Measurements from ENCODE around the gene WDR36. TPM values are rescaled to one million over a fixed set of nuclear protein-coding genes. Genes with fewer than 3 reads are reported as not detected.

WDR36 gene
- total RNA-seq, 6 experiments from 2014 or later: 12.7 to 17.5 (median 16.5) TPM

- Histone ChIP-seq H3K36me3 (no peaks in the 10 kb centered on the region), H3K4me3 (no peak overlapping the region), H3K9me3 (no peaks in the 10 kb centered on the region), H3K27ac (no peak overlapping the region), H3K27me3 (no peaks in the 10 kb centered on the region), H3K4me1 (peaks cover 0 to 11% (median 4%) of the 10 kb centered on the region in 4 donors)
- TF ChIP-seq, protein P1, sequence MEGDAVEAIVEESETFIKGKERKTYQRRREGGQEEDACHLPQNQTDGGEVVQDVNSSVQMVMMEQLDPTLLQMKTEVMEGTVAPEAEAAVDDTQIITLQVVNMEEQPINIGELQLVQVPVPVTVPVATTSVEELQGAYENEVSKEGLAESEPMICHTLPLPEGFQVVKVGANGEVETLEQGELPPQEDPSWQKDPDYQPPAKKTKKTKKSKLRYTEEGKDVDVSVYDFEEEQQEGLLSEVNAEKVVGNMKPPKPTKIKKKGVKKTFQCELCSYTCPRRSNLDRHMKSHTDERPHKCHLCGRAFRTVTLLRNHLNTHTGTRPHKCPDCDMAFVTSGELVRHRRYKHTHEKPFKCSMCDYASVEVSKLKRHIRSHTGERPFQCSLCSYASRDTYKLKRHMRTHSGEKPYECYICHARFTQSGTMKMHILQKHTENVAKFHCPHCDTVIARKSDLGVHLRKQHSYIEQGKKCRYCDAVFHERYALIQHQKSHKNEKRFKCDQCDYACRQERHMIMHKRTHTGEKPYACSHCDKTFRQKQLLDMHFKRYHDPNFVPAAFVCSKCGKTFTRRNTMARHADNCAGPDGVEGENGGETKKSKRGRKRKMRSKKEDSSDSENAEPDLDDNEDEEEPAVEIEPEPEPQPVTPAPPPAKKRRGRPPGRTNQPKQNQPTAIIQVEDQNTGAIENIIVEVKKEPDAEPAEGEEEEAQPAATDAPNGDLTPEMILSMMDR (IDR thresholded peaks at IDR 0.05): no peak
- no peak for TF ChIP-seq POLR2A (IDR thresholded peaks at IDR 0.05)
- ATAC-seq (no peak), DNase-seq (no peak)
- 40% methylated on average over 3 of the region's 4 CpGs for WGBS (ENCODE audit: insufficient coverage, low coverage, low lambda C conversion rate, missing lambda C conversion rate)
- intact Hi-C loops (cut with DNase I): no loop called here
Observed at GRCh38 chr5:111069839-111070238, 22.3 kb upstream of the WDR36 start.

GRCh38 chr5:111070272-111071134 is 21.6 kb upstream of the WDR36 start:
- no peak for TF ChIP-seq POLR2A (IDR thresholded peaks at IDR 0.05)
- TF ChIP-seq, protein P1 (IDR thresholded peaks at IDR 0.05): no peak
- H3K4me1 ChIP-seq: peaks cover 0 to 11% (median 4%) of the 10 kb centered on the region in 4 donors
- H3K27ac ChIP-seq: no peak overlapping the region
- ATAC-seq: peak; percentile 34 to 64 (median 54)
- peak in 2 of 3 donors; percentile 39 to 57 for DNase-seq
- no peaks in the 10 kb centered on the region for H3K27me3 ChIP-seq
- intact Hi-C loops (cut with DNase I): no loop called here
- 31% methylated on average over 29 of the region's 42 CpGs for WGBS (ENCODE audit: insufficient coverage, low coverage, low lambda C conversion rate, missing lambda C conversion rate)
- H3K36me3 ChIP-seq: no peaks in the 10 kb centered on the region
- no peaks in the 10 kb centered on the region for H3K9me3 ChIP-seq
- H3K4me3 ChIP-seq: peak overlapping the region in 1 of 3 donors; percentile 30

DNA sequence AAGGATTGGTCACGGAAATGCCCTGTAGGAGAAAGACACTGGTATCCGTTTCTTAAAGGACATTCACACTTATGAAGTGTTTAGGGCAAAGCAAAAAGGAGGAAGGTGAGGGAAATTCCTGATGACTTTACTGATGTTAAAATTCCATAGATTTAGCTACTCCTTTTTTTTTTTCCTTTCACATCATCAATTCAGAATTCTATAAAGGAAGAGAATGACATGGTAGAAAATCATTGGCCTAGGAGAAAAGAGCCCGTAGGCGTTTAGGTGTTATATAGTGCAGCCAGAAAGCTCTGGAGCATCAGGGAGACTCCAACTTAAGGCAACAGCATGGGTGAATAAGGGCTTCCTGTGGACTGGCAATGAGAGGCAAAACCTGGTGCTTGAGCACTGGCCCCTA is 20.7 kb upstream of the WDR36 start, which contains the start of gene TSLP:
Gene TSLP (plus strand): TSS at position 301 of the 400 bp plus-strand sequence. CDS start 178 bp downstream, outside the sequence.
- H3K9me3 ChIP-seq: no peaks in the 10 kb centered on the region
- peaks cover 0 to 11% (median 2%) of the 10 kb centered on the region in 4 donors for H3K4me1 ChIP-seq
- H3K27ac ChIP-seq: no peak within 1 kb of the TSS
- no peaks in the 10 kb centered on the region for H3K27me3 ChIP-seq
- TF ChIP-seq POLR2A (IDR thresholded peaks at IDR 0.05): no peak
- TF ChIP-seq, protein P1 (IDR thresholded peaks at IDR 0.05): no peak
- H3K36me3 ChIP-seq: no peaks in the 10 kb centered on the region
- DNase-seq (no peak), ATAC-seq (no peak)
- intact Hi-C loops (cut with DNase I): no loop called here
- 88% methylated on average over 4 of the region's 4 CpGs for WGBS (ENCODE audit: insufficient coverage, low coverage, low lambda C conversion rate, missing lambda C conversion rate)
- peak within 1 kb of the TSS in 2 of 3 donors; percentile 59 to 63 for H3K4me3 ChIP-seq

GRCh38 chr5:111072949-111073682 is 19.0 kb upstream of the WDR36 start:
- Histone ChIP-seq H3K9me3 (no peaks in the 10 kb centered on the region), H3K36me3 (no peaks in the 10 kb centered on the region), H3K27ac (peak overlapping the region; percentile 6 to 49 (median 22)), H3K4me3 (peak overlapping the region; percentile 56 to 63 (median 59)), H3K4me1 (peaks cover 0 to 11% (median 0%) of the 10 kb centered on the region in 4 donors), H3K27me3 (no peaks in the 10 kb centered on the region)
- peak; percentile 93 to 99 (median 96) for ATAC-seq
- TF ChIP-seq, protein P1 (IDR thresholded peaks at IDR 0.05): peak in 1 of 4 donors; percentile 18
- TF ChIP-seq POLR2A (IDR thresholded peaks at IDR 0.05): no peak
- WGBS (ENCODE audit: insufficient coverage, low coverage, low lambda C conversion rate, missing lambda C conversion rate): under 1% methylated on average over 20 of the region's 44 CpGs
- intact Hi-C loops (cut with DNase I): no loop called here
- DNase-seq: peak; percentile 81 to 86 (median 83)
